ENCODE results near the gene ZSCAN29.
A peak's percentile ranks its signal among the peaks of the same experiment; 100 is the strongest.

Gene ZSCAN29

DNA sequence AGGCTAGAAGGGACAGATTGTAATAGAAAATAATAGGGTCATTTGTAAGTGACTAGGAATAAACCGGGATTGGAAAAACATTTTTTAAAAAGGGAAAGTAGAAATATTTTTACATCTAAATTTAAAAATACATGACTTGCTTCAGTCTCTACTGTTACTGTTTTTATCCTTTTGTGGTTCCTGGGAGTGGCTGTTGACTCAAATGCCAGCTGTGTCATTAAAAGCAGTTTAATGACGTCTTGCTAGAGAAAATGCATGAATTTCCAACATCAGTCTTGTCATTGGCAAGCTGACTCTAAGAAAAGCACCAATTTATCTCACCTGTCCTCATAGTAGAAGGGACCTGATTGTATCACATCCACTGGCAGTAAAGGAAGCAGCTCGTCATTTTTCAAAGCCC lies 23.7 kb downstream of the ZSCAN29 start:
- no peak for DNase-seq (ENCODE audit: low spot score)

DNA sequence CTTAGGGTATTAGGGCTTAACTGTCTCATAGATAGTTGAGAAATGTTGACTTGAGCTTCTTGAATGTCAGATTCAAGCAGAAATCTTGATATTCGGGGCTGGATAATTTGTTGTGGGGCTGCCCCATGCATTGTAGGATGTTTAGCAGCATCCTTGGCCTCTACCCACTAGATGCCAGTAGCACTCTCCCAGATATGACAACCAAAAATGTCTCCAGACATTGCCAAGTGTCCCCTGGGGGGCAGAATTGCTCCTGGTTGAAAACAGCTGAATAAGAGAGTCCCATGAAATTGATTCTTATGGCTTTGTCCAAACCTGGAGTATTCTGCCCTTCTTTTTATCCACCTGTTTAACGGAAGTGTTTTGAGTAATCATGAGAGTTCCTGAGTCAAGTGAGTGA lies 24.5 kb downstream of the ZSCAN29 start:
- peak; percentile 17 for DNase-seq (ENCODE audit: low spot score)

DNA sequence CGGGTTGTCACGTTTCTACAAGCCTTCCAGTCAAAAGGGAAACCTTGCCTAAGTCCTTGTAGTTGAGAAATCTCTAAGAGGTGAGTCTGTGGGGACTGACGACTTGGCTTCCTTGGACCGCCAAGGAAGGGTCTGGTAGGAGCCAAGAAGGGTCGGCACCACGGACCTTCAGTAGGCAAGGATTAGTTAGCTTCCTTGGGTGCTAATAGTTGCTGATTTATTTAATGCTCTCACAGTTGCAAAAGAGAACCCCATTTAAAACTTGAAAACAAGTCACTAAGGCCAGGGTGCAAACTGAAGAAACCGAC lies 40.1 kb downstream of the ZSCAN29 start:
- no peak for DNase-seq (ENCODE audit: low spot score)

DNA sequence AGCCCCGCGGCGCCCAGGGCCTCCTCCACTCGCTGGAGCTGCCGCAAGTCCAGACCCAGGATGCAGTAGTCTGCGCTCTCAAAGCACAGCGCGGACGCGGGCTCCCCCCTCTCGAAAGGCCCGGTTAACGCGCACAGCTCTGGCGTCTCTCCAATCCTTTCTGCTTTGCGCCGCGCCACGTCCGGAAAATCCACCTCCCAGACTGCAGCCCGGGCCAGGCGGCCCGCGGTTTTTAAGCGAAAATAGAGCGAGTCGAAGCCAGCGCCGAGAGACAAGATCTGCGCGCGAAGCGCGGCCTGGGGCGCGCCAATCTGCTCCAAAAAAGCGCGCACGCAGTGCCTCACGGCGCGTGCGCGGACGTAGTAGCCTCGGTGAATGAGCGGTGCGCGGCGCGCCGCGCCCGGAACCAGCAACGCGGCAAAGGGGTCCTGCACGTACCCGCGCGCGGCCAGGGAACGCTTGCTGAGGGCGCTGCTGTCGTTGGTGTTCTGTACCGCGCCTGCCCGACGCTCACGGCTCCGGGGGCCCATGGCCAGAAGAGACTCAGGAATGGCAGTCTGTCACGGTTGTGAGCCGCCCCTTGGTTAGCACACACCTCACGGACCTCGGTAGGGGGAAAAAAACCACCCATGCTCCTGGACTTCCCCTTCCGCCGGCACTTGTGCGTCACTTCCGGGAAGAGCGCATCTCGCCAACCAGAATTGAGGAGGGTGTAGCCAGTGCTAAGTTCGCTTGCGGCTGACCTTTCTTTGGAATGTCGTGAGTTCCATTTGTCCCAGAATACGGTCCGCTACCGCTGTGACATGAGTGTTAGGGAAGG lies 40.7 kb downstream of the ZSCAN29 start, which contains the start of gene LCMT2:
Gene LCMT2, minus strand, starts transcription at position 614 of the 820 bp plus-strand sequence. Its CDS starts 84 bp downstream, at position 530.
- peak; percentile 97 for DNase-seq (ENCODE audit: low spot score)

DNA sequence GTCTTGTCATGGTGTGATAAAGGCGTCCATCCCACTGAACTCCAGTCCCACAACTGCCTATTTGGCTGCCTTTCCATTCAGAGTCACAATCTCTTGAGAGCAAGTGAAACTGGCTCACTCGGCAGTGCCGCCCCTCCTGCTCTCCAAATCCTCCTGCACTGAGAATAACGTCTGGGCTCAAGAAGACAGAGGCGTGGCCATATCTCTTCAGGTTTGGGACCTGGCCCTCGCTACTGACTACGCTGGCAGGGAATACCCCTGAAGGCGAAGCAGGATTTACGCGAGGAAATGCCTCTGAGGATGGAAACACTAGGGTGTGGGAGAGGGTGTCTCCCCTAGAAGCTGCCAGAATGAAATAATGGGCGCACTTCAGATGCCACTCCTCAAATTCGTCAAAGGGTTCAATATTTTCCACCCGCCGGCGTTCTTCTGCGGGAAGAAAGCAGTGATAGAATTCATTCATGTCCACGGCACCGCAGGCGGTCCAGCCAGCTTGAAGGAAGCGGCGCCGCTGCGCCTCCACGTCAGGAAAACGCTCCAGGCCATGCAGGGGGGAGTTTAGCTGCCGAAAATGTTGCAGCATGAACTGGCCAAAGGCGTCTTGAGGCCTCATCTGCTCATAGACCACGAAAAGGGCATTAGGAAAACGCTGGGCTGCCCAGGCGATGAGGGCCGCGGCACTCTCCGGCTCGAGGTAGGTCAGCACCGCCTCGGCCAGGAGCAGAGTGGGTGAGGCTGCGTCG lies 41.5 kb downstream of the ZSCAN29 start:
- peak; percentile 37 for DNase-seq (ENCODE audit: low spot score)

DNA sequence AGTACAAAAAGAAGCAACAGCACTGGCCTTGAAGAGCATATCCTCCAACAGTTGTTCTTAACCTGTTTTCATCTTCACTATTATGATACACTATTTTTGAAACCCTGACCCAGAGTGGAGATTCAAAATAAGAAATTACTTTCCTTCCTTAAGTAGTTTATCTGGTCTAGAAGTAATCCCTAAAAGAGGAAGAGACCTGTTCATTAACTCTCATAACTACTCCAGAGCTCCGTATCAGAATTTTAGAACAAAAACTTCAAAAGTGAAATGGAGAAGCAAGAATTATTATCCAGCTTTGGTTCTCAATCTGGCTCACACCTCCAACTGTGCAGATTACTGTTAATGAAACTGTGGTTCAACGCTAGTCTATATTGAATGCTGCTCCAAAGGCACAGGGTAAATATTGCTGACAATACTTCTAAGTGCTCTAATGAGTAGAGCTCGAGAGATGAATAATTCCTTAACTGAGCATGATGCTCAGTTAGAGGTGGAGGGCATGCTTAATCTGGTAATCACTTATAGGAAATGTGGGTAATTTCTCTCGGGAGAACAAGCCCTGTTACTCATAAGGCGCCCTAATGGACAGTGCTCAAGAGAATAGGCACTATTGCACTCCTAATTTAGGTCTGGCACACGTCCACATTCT lies 45.7 kb downstream of the ZSCAN29 start:
- DNase-seq (ENCODE audit: low spot score), result no peak

DNA sequence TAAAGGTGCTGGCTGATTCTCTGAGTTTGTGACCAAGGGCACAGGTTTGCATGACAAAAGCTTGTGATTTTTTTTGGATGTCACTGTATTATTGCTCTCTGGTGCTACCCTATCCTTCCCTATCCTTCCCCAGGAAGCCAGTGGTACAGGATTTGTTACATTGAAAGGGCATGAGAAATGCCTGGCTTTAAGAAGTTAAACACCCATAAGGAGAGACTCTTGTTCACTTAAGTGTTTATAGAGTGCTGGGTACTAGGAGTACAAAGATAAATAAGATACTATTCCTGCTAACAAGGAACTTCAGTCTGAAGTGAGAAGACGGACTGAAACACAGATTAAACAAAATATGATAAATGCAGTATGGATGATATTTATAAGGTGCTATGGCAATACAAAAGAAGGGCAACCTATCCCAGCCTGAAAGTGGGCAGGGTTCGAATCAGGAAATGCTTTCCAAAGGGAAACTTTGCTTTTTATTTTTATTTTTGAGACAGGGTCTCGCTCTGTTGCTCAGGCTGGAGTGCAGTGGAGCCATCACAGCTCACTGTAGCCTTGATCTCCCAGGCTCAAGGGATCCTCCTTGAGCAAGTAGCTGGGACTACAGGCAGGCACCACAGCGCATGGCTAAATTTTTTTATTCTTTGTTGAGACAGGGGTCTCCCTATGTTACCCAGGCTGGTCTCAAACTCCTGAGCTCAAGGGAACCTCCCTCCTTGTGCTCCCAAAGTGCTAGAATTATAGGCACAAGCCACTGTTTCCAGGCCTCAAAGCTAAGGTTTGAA lies 51.7 kb downstream of the ZSCAN29 start:
- DNase-seq (ENCODE audit: low spot score), result no peak

DNA sequence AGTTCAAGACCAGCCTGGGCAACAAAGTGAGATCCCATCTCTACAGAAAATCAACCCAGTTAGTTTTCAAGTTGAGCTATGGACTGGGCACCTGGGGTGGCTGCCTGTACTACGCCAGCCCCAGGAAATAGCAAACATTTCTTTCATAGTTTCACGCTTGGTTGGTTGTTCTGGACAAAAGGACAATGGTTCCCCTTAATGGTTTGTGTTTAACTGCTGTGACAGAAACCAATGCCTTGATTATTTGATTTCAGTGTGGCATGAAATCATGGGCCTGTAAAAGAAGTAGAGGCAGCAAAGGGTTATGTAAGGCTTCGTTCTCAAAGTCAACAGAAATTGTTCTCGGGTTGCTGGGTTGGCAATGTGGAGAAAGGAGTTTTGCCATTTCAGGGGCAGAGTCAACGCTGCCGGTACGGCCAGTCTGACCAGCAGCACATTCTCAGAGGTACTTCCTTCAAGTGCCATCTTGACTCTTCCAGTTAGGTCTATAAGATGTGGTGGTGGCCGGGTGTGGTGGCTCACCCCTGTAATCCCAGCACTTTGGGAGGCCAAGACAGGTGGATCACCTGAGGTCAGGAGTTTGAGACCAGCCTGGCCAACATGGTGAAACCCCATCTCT lies 53.2 kb downstream of the ZSCAN29 start:
- no peak for DNase-seq (ENCODE audit: low spot score)

DNA sequence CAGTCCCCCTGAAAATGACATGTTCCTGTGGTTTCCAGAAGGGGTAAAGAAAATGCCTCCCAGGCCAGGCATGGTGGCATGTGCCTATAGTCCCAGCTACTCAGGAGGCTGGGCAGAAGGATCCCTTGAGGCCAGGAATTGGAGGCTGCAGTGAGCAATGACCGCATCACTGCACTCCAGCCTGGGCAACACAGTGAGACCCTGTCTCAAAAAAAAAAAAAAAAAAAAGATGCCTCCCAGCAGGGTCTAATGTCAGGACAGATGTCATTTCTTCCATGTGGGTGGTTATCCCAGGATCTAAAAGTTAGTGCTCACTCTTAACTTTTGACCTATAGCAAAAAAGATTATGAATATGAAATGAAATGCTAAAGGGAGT lies 53.9 kb downstream of the ZSCAN29 start:
- no peak for DNase-seq (ENCODE audit: low spot score)

DNA sequence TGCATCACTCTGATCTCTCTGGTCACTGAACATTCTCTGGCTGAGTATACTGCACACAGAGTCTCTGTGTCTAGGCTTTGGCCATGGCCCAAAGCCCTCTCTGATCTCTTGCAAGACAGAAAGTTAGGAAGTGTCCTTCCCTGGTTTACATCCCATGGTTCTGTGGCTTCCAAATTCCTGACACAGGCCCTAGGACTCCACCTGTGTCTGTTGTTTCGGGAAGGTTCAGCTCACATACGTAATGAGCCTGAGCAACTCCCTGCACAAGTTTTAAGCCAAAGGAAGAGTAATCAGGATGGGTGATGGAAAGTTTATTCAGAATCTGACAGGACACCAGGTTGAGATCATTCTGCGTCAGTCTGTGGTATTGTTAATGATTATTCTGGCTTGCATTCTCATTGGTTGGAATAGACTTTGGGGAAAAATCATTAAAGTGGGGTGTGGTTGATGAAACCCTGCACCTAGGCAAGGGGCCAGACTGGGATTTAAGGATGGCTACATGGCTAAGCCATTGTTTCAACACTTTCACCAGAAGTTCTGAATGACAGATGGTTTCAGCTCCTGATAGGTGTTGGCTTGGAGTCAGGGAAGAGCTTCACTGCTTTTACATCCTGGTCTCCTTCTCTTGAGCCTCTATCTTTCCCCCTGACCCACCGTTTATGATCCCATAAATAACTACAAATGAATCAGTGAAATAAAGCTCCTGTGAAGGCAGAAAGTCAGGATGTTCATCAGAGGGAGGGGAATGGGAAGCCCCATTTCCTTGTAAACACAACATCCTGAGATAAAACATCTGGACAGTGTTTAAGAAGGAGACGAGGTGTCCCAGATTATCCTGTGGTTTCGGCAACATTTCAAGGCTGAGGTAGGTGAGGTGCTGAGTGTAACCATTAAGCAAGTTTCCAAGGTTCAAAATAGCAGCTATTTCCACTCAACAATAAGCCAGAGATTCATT lies 54.5 kb downstream of the ZSCAN29 start:
- no peak for DNase-seq (ENCODE audit: low spot score)

DNA sequence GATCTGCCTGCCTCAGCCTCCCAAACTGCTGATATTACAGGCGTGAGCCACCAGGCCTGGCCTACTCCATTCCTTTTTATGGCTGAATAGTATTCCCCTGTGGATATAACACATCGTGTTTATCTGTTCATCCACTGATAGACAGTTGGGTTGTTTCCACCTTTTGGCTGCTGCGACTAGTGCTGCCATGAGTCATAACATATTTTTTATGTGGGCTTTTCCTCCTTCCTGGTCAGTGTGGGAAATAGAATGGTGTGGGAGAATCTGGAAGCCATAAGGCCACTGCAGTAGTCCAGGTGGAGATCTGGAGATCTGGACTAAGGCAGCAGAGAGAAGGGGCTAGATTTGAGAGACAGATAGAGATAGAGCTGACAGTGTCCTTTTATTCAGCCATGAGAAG lies 56.7 kb downstream of the ZSCAN29 start:
- no peak for DNase-seq (ENCODE audit: low spot score)

DNA sequence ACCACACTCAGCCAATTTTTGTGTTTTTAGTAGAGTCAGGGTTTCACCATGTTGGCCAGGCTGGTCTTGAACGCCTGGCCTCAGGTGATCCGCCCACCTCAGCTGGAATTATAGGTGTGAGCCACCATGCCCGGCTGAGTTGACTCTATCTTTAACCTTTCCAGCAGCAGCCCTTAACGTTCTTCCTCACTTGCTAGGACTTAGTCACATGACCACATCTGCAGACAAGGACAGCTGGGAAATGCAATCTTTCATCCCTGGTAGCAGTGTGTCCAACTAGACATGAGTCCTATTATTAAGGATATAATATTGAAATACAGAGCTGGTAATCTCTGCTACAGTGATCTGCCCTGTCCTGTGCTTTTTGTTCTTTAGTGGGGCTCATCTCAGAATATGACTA lies 58.5 kb downstream of the ZSCAN29 start:
- DNase-seq (ENCODE audit: low spot score), result no peak

Measured in Ammon's horn (tissue), 1 donor.